GM21825 (cell line): ENCODE measurements around the gene CDC37L1.
A peak's percentile ranks its signal among the peaks of the same experiment; 100 is the strongest.

ENCODE experiments used
- ATAC-seq: cut with Tn5 transposase; IDR thresholded peaks from one replicate; pipeline ENCODE4 v1.9.1; 2021; ENCODE audit warnings: mild to moderate bottlenecking, moderate library complexity; ENCODE audit not compliant: unreplicated experiment

Gene CDC37L1

DNA sequence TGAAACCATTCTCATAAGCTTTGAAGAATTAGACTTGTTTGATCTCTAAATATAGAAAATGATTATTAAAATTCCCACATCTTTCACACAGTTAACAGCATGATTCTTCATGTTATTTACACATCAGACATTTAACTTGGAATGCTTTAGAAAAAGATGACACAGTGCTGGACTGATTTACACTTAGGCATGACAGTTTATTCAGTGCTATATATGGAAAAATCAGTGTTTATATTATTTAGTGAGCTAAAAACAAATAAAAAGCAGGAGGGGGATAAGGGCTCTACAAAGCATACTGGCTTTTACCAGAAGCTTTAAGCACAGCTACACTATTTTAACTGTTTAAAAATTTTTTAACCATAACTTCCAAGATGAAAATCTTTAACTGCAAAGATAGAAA lies 30.0 kb downstream of the CDC37L1 start:
- no peak for ATAC-seq

GRCh38 chr9:4713849-4714248 lies 34.5 kb downstream of the CDC37L1 start:
- ATAC-seq: no peak

- no peak for ATAC-seq
Observed at GRCh38 chr9:4714266-4715016, 35.1 kb downstream of the CDC37L1 start.

GRCh38 chr9:4716163-4716562 lies 36.8 kb downstream of the CDC37L1 start:
- no peak for ATAC-seq

DNA sequence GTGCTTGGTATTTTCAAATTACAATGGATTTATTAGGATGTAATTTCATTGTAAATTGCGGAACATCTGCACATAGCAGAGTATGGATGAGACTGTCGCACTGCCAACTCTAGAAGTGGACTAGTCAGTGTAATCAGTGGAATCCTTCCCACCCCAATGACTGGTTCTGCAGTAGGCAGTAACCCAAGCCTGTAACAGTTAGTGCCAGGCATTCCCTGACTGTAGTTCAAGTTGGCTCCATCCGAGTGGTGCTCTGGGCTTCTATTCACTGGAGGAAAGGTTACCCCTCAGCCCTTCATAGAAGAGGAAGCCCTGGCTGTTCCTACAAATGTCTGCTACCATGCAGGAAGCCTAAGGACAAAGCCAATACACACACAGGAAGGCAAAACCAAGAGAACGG lies 38.4 kb downstream of the CDC37L1 start:
- no peak for ATAC-seq

- no peak for ATAC-seq
Observed at GRCh38 chr9:4718911-4719310, 39.5 kb downstream of the CDC37L1 start.

DNA sequence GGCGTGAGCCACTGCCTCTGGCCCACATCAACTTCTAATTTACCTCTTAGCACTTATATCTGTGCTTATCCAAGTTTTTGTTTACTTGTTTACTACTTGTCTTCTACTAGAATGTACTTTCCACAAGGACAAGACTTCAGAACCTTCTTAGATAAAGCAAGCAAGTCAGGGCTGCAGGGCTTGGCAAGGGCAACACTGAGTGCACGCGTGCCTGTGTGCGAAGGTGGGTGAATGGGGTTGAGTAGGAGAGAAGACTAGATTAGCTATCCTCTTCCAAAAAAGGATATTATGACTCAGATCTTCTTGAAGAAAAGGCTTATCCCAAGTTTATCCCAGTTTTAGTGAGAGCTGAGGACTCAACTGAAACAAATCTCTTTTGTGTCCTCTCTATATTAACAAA lies 42.4 kb downstream of the CDC37L1 start:
- no peak for ATAC-seq

- no peak for ATAC-seq
Observed at GRCh38 chr9:4725706-4726442, 46.5 kb downstream of the CDC37L1 start.

GRCh38 chr9:4727593-4727992 lies 48.2 kb downstream of the CDC37L1 start:
- no peak for ATAC-seq

- ATAC-seq: no peak
Observed at GRCh38 chr9:4732890-4733289, 53.5 kb downstream of the CDC37L1 start.

GRCh38 chr9:4734150-4734549 lies 54.8 kb downstream of the CDC37L1 start:
- no peak for ATAC-seq

- ATAC-seq: no peak
Observed at GRCh38 chr9:4738866-4739586, 59.7 kb downstream of the CDC37L1 start.

DNA sequence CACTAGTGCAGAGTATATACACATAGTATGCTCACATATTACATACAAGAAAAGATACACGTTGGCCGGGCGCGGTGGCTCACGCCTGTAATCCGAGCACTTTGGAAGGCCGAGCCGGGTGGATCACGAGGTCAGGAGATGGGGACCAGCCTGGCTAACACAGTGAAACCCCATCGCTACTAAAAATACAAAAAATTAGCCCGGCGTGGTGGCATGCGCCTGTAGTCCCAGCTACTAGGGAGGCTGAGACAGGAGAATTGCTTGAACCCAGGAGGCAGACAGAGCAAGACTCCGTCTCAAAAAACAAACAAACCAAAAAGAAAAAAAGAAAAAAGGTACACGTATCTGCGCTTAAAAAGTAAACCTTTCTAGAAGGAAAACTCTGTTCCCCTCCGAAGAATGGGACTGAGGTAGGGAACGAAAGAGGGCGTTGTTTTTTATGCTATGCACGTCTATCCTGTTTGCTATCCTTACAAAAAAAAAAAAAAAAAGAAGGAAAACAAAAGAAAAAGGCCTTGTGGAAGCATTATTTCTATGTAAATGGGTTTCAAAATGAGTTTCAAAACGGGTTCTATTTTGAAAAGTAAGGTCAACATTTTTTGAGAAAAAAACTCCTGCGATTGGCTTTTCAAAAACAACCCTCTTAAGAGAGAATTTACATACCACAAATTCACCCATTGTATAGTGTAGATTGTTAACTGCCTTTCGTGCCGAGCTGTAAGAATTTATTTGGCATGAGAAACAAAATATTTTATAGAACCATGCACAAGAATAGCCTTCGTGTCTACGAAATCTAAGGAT lies 60.4 kb downstream of the CDC37L1 start:
- no peak for ATAC-seq

- no peak for ATAC-seq
Observed at GRCh38 chr9:4740388-4740637, 60.9 kb downstream of the CDC37L1 start.

DNA sequence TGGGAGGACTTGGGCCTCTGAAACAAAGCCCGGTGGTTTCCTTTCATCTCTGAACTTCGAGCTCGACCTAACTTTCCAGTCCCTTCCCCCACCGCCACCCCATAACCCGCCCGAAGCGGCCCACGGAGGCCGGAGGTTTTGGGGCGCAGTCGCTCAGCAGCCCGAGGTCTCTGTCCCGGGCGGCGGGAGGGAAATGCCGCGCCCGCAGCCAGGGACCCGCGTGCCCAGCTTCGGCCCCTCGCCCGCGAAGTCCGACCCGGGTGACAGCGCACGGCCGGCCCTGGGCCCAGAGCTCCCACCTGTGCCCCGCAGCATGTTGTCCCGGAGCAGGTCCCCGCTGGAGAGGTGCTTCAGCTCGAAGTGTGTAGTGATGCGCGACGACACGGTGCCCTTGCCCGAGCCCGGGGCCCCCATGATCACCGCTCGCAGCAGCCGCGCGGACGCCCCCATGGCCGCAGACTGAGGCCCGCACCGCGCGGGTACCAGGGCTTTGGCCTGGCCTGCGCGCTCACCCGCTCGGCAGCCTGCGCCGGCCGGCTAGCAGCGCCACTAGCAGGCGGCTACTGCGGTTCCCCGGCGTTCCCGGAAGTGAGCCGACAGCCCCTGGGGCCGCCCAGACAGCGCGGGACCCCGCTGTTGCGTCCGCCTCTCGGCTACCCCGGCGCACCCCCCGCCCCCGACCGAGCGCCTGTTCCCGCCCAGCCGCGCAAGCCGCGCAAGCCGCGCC lies 61.4 kb downstream of the CDC37L1 start, which contains the start of gene AK3:
TSS of gene AK3 (minus strand) at position 565 of the 727 bp plus-strand sequence. CDS start at position 450, 115 bp downstream.
- ATAC-seq: peak; percentile 94

DNA sequence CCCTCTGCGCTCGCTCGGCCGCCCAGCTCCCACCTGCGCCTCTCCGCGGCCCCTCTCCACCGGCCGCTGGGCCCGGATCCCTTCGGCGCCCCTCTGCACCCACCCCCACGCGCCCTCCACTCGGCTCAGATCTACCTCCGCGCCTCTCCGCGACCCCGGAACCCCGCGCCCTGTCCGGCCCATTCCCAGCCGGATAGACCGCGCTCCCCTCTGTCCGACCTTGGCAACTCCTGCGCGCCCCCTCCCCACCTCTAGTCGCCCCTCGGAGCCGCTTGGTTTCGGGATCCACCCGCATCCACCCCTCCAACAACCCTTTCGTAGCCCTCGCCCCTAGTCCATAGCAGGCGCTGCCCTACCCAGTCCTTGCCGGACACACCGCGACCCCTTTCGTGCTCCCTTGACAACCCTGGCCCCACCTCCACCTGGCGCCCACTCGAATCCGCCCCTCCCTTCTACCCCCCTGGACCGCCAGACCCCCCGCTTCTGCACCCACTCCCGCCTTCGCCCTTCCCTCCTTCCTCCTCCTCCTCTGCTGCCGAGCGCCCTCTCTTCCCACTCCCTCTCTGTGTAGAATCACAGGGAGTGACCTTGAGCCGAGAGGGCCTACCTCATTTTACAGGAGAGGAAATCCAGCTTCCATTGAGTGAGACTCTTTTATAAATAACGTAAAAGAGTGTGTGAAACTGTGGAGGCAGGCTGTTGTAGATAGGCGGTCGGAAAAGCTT lies 62.2 kb downstream of the CDC37L1 start:
- peak; percentile 3 for ATAC-seq

- no peak for ATAC-seq
Observed at GRCh38 chr9:4742246-4742645, 62.9 kb downstream of the CDC37L1 start.

DNA sequence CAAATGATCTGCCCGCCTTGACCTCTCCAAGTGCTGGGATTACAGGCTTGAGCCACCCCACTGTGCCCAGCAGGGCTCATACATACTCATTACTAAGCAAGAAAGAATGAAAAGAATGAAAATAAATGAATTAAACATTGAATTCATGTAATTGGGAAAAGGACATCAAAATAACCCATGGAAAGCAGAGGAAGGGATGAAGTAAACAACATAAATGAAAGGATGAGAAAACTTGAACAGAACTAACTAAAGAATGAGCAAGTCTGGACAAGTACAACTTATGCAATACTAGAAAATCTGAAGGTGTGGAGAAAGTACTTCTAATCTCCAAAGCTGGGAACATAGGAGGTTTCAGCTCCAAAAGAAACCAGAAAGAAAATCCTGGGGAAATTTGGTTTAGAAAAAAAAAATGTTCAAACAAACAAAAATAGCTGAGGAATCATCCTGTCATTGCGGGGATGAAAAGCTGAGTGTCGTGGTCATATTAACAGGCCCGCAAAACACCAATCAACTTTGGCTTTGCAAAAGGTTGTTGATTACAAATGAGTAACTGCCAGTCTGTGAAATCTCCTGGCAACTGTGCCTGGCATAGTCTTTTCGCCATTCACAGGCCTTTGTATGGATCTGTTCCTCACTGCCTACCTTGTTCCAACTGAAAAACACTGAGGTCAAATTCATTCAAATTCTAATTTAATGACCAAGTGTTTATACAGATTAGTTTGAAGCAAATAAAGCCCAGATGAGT lies 63.9 kb downstream of the CDC37L1 start:
- ATAC-seq: no peak
